C4-2B (cell line): Measurements from ENCODE around the gene ITIH4.

Experiments used
- H3K27ac ChIP-seq: fragments of 450-650 bp; 2 replicates; pipeline ENCODE4 v1.5.1; 2017
- CTCF ChIP-seq: fragments of 450-650 bp; conservative IDR thresholded peaks from 2 replicates; pipeline ENCODE4 v1.5.1; 2017; ENCODE audit warnings: mild to moderate bottlenecking
- ZFX ChIP-seq: fragments of 450-650 bp; IDR thresholded peaks from 2 replicates; pipeline ENCODE4 v1.6.1; 2017

Gene ITIH4

DNA sequence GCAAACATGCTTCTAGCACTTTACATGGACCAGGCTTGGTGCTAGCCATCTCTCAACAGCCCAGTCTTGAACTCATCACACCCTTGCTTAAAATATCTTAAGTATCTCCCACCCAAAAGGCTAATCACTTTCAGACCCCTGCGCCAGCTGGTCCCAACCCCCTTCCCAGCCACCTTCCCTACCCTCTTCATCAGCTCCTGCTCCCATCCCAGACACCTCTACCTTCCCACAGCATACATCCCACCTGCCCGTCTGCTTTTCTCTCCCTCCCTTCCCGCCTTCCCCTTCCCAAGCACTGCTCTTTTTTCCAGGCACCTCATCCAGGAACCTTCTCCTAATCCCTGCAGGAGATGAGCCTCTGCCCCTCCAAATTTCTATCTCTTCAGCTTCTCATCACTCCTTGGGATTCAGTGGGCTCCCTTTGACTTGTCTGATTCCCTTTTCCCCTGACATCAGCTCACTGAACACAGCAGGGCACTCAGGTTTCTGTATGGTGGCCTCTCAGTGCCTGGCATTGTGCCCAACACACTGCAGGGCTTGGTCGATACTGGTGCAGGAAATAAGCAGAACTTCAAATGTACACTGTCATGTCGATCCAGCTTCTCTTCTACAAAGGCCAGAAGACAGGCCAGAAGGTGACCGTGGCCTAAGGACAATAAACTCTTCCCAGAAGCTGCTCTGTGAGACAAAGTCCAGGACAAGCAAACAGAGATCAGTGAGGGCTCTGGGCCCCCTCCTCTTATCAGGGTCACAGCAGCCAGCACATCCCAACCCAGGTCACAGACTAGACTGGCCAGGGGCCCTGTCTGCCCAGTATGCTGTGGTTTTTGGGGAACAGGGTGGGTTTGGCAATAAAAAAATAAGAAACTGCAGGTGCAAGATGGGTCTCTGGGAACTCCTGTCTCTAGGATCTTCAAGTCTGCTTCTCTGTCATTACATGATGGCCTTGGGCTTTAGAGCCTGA is 55.3 kb downstream of the ITIH4 start:
- no peak overlapping the region for H3K27ac ChIP-seq
- TF ChIP-seq ZFX (no peak), CTCF (no peak)

DNA sequence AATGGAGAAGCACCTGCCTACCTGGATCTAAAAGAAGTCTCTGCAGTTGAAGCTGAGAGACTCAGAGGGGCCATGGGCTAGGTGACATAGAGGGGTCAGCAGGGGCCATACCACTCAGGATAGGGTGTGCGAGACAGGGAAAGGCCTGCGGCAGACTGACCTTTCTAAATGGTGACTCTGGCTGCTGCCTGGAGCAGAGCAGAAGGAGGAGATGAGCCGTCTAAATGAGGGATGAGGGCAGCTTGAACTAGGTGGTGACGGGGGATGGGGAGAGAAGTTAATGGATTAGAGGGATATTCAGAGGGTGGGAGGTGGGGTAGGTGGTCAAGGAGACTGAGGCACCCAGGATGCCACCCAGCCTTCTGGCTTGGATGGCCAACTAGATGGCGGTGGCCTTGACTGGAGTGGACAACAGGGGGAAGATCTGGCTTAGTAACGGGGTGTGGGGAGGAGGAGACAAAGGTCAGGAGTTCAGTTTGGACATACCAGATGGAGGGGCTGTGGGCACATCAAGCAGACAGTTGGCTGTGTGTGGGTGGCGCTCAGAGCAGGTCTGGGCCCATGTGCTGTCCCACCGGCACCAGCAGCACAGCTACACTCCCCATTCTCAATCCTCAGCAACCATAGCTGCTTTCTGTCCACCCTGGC is 56.3 kb downstream of the ITIH4 start:
- H3K27ac ChIP-seq, result no peak overlapping the region
- TF ChIP-seq CTCF, result no peak
- no peak for TF ChIP-seq ZFX

DNA sequence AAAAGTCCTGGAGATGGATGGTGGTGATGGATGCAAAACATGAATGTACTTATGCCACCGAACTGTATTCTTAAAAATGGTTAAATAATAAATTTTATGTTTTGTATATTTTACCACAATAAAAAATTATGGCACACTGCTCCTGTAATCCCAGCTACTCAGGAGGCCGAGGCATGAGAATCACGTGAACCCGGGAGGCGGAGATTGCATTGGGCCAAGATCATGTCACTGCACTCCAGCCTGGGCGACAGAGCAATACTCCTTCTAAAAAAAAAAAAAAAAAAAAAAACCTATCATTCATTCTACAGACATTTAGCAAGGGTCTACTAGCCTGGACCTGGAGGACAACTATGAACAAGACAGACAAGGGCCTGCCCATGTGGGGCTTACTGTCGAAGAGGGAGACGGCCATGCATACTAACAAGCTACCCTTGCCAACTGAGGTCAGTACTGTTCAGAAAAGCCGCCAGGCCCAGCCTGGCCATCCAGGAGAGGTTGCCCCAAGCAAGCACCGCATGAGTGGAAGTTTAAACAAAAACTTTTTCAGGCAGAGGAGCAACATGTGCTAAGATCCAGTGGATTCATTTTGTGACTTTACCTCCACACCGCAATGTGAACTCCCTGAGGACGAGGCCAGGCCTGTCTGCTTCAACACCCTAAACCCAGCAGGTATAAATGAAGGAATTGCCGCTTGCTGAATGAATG is 57.0 kb downstream of the ITIH4 start:
- TF ChIP-seq ZFX (no peak), CTCF (no peak)
- no peak overlapping the region for H3K27ac ChIP-seq

DNA sequence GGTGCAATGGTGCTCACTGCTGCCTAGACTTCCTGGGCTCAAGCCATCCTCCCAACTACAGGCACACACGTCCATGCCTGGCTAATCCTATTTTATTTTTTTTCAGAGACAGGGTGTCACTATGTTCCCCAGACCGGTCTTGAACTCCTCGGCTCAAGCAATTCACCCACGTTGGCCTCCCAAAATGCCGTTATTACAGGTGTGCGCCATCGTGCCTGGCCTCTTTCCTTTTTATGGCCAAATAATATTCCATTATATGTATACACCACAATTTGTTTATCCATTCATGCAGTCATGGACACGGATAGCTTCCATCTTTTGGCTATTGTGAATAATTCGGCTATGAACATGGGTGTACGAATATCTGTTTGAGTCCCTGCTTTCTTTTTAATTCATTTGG is 58.8 kb downstream of the ITIH4 start:
- TF ChIP-seq CTCF, result no peak
- TF ChIP-seq ZFX, result no peak
- peak overlapping the region; percentile 75 for H3K27ac ChIP-seq

GRCh38 chr3:52771334-52771681 is 59.2 kb downstream of the ITIH4 start:
- H3K27ac ChIP-seq, result peak overlapping the region; percentile 75
- TF ChIP-seq ZFX (no peak), CTCF (no peak)

- peak; percentile 76 for TF ChIP-seq ZFX
- no peak for TF ChIP-seq CTCF
- H3K27ac ChIP-seq, result peak within 1 kb of the TSS; percentile 75
These were observed 59.8 kb downstream of the ITIH4 start, which contains the start of gene NEK4 for GRCh38 chr3:52770496-52771333. Gene NEK4 (minus strand): TSS chr3:52770940. CDS start chr3:52770746, 194 bp downstream.
